CD4-positive, alpha-beta T cell (primary cell): ENCODE results near the gene ARL4D. TPM values are rescaled to one million over a fixed set of nuclear protein-coding genes. Genes with fewer than 3 reads are reported as not detected.
"Not testable (repeated sequence)": the region's sequence is repeated elsewhere in the genome, so short reads cannot be mapped to it uniquely, and the experiment has no call there.

Source experiments
- ATAC-seq: fragments of 200-7000 bp; cut with Tn5 transposase; one replicate; pipeline ENCODE4 v1.10.0; 2022; ENCODE audit warnings: mild to moderate bottlenecking; ENCODE audit not compliant: poor library complexity
- CTCF ChIA-PET: fragments of 350-600 bp; sonication (Branson Sonifier 250); formaldehyde crosslinking; loops from one replicate; lab custom pipeline; 2021; ENCODE audit warnings: antibody characterized with exemption, inconsistent platforms; lab: Charles Lee
- POLR2A ChIA-PET: fragments of 350-600 bp; sonication (Branson Sonifier 250); formaldehyde crosslinking; loops from one replicate; lab custom pipeline; 2021; ENCODE audit warnings: antibody characterized with exemption, inconsistent platforms; lab: Charles Lee
- DNase-seq, 14 experiments: peaks; one replicate each; pipeline ENCODE4 v3.0.0-alpha.2; 2013 to 2020; ENCODE audit warnings: mixed read lengths in 2 of 14
- H3K27ac ChIP-seq, 2 donors: one replicate each; pipeline versions ENCODE4 v1.5.1 to v1.7.0; 2013; ENCODE audit warnings: low read length in 2 of 2, low read depth in 1 of 2, mild to moderate bottlenecking in 1 of 2
- H3K27me3 ChIP-seq, 2 experiments: 1 replicate in 1 of 2; 2 replicates in 1 of 2; pipeline versions ENCODE4 v1.6.1 to v1.7.0; 2013; ENCODE audit warnings: low read length in 2 of 2, control low read depth in 1 of 2, mild to moderate bottlenecking in 1 of 2, moderate library complexity in 1 of 2; ENCODE audit not compliant: insufficient read depth in 2 of 2, control insufficient read depth in 1 of 2
- H3K36me3 ChIP-seq: one replicate; pipeline ENCODE4 v1.6.1; 2013; ENCODE audit warnings: low read length, control low read depth; ENCODE audit not compliant: insufficient read depth
- H3K4me1 ChIP-seq: one replicate; pipeline ENCODE4 v1.6.1; 2013; ENCODE audit warnings: low read length, control low read depth; ENCODE audit not compliant: insufficient read depth
- H3K4me3 ChIP-seq: one replicate; pipeline ENCODE4 v1.5.1; 2013; ENCODE audit warnings: mild to moderate bottlenecking, low read length, moderate library complexity
- H3K9me3 ChIP-seq, 2 experiments: 1 replicate in 1 of 2; 2 replicates in 1 of 2; pipeline versions ENCODE4 v1.6.1 to v1.7.0; 2013; ENCODE audit warnings: low read length in 2 of 2, mild to moderate bottlenecking in 2 of 2, control low read depth in 1 of 2, moderate library complexity in 1 of 2; ENCODE audit not compliant: control insufficient read depth in 1 of 2, insufficient read depth in 1 of 2
- H3K27ac Mint-ChIP-seq: one replicate; pipeline ENCODE4 v1.8.0; 2020; ENCODE audit warnings: mixed read lengths
- H3K27me3 Mint-ChIP-seq: one replicate; pipeline ENCODE4 v1.8.0; 2021; ENCODE audit warnings: mixed read lengths
- H3K36me3 Mint-ChIP-seq: one replicate; pipeline ENCODE4 v1.8.0; 2021; ENCODE audit warnings: low read depth, mixed read lengths
- H3K4me1 Mint-ChIP-seq: one replicate; pipeline ENCODE4 v1.8.0; 2021; ENCODE audit warnings: low read depth, mixed read lengths
- H3K4me3 Mint-ChIP-seq: one replicate; pipeline ENCODE4 v1.8.0; 2020; ENCODE audit warnings: mild to moderate bottlenecking, mixed read lengths
- H3K9me3 Mint-ChIP-seq: one replicate; pipeline ENCODE4 v1.8.0; 2020; ENCODE audit warnings: mixed read lengths
- CTCF ChIP-seq: fragments of 200-600 bp; IDR thresholded peaks from one replicate; pipeline ENCODE4 v1.8.0; 2022; ENCODE audit warnings: antibody characterized with exemption, mild to moderate bottlenecking
- intact Hi-C, 2 experiments: fragments of 100-400 bp; cut with DNase I in 1 of 2; cut with micrococcal nuclease in 1 of 2; formaldehyde crosslinking; loops; one replicate each; pipeline versions ENCODE4 v1.15.1 to v1.9.0; 2023 to 2025; cut with DNase I, micrococcal nuclease
- total RNA-seq, 174 experiments: library from RNA in 2 of 174; stranded (reverse) in 2 of 174; gene quantifications; one replicate each; pipeline ENCODE4 v1.2.3 and lab custom pipeline; 2021 to 2026

The ARL4D gene
- total RNA-seq, 2 experiments from 2014 or later: 2.4 to 2.9 TPM

GRCh38 chr17:43372273-43372911 is 26.4 kb upstream of the ARL4D start:
- POLR2A ChIA-PET: interaction anchor here (1.8 to 6.8 kb wide), 2 partner anchors 12 to 17 kb away, joined by 7 to 445 read pairs; no protein-coding TSS in a partner anchor

GRCh38 chr17:43373356-43373755 is 25.4 kb upstream of the ARL4D start:
- Histone ChIP-seq H3K27me3 (no peaks in the 10 kb centered on the region), H3K4me1 (peaks cover 26% of the 10 kb centered on the region), H3K9me3 (no peaks in the 10 kb centered on the region), H3K27ac (no peak overlapping the region), H3K4me3 (no peak overlapping the region), H3K36me3 (no peaks in the 10 kb centered on the region)
- no peak overlapping the region for H3K27ac Mint-ChIP-seq
- POLR2A ChIA-PET: interaction anchor here (0.5 to 1.8 kb wide), 2 partner anchors 13 to 186 kb away, joined by 3 to 7 read pairs; no protein-coding TSS in a partner anchor
- no peak overlapping the region for H3K4me3 Mint-ChIP-seq
- H3K27me3 Mint-ChIP-seq: no peaks in the 10 kb centered on the region
- H3K4me1 Mint-ChIP-seq: peaks cover 22% of the 10 kb centered on the region
- no peak for TF ChIP-seq CTCF
- DNase-seq (no peak), ATAC-seq (no peak)
- intact Hi-C loops: no loop called here
- no peaks in the 10 kb centered on the region for H3K9me3 Mint-ChIP-seq
- CTCF ChIA-PET: no interaction called here
- peaks cover 5% of the 10 kb centered on the region for H3K36me3 Mint-ChIP-seq

More at GRCh38 chr17:43372273-43372911, 26.4 kb upstream of the ARL4D start:
- no peaks in the 10 kb centered on the region for H3K27me3 ChIP-seq
- no peak for ATAC-seq
- DNase-seq: peak in 3 of 14 experiments; percentile 19 to 46 (median 35)
- no peaks in the 10 kb centered on the region for H3K27me3 Mint-ChIP-seq
- H3K4me3 Mint-ChIP-seq: peak overlapping the region; percentile 23
- H3K4me1 Mint-ChIP-seq: peaks cover 30% of the 10 kb centered on the region
- CTCF ChIA-PET: no interaction called here
- H3K4me3 ChIP-seq: no peak overlapping the region
- H3K27ac ChIP-seq: no peak overlapping the region
- intact Hi-C loops: no loop called here
- H3K9me3 Mint-ChIP-seq: no peaks in the 10 kb centered on the region
- TF ChIP-seq CTCF: no peak
- peaks cover 33% of the 10 kb centered on the region for H3K4me1 ChIP-seq
- H3K36me3 Mint-ChIP-seq: peaks cover 5% of the 10 kb centered on the region
- no peak overlapping the region for H3K27ac Mint-ChIP-seq
- H3K9me3 ChIP-seq: no peaks in the 10 kb centered on the region
- no peaks in the 10 kb centered on the region for H3K36me3 ChIP-seq

GRCh38 chr17:43375915-43376314 is 22.9 kb upstream of the ARL4D start:
- H3K27me3 ChIP-seq, intact Hi-C loops, H3K4me1 ChIP-seq, H3K4me3 Mint-ChIP-seq, H3K9me3 Mint-ChIP-seq, ATAC-seq, H3K4me1 Mint-ChIP-seq, H3K27ac ChIP-seq, H3K27me3 Mint-ChIP-seq, H3K36me3 ChIP-seq, H3K27ac Mint-ChIP-seq, CTCF ChIA-PET, H3K36me3 Mint-ChIP-seq: not testable (repeated sequence)
- peaks cover 13 to 18% of the 10 kb centered on the region in 2 experiments for H3K9me3 ChIP-seq
- POLR2A ChIA-PET: interaction anchor here (0.8 to 1.6 kb wide), 3 partner anchors 8 to 15 kb away, joined by 3 to 10 read pairs (median 6); no protein-coding TSS in a partner anchor
- peak in 1 of 14 experiments; percentile 27 for DNase-seq
- H3K4me3 ChIP-seq: peak overlapping the region; percentile 4
